Ovary (tissue), 9 donors: ENCODE measurements around the gene YAP1. TPM values are rescaled to one million over a fixed set of nuclear protein-coding genes. Genes with fewer than 3 reads are reported as not detected.

Source experiments
- DNase-seq, 5 donors: peaks; one replicate each; pipeline ENCODE4 v3.0.0-alpha.2; 2019 to 2020
- H3K27ac ChIP-seq, 2 donors: fragments of 200-600 bp; one replicate each; pipeline versions ENCODE4 v1.5.1 to v1.8.0; 2019 to 2022
- H3K27me3 ChIP-seq: fragments of 200-600 bp; one replicate; pipeline ENCODE4 v1.8.0; 2022
- H3K36me3 ChIP-seq: fragments of 200-600 bp; sonication (generic); one replicate; pipeline ENCODE4 v1.5.1; 2019
- H3K4me1 ChIP-seq: one replicate; pipeline ENCODE4 v1.8.1; 2013; ENCODE audit warnings: mild to moderate bottlenecking, moderate library complexity; ENCODE audit not compliant: insufficient read depth
- H3K4me3 ChIP-seq: fragments of 200-600 bp; sonication (generic); one replicate; pipeline ENCODE4 v1.5.1; 2017
- H3K9me3 ChIP-seq, 2 donors: fragments of 200-600 bp in 1 of 2; sonication (generic) in 1 of 2; one replicate each; pipeline versions ENCODE4 v1.5.1 to v1.8.1; 2013 to 2019; ENCODE audit warnings: mild to moderate bottlenecking in 1 of 2, moderate library complexity in 1 of 2
- EP300 ChIP-seq: sonication (generic); formaldehyde crosslinking; IDR thresholded peaks from one replicate; pipeline ENCODE4 v1.6.1; 2017; ENCODE audit warnings: antibody characterized with exemption
- POLR2A ChIP-seq: fragments of 450-650 bp; IDR thresholded peaks from one replicate; pipeline ENCODE4 v1.6.1; 2017; ENCODE audit warnings: antibody characterized with exemption, mild to moderate bottlenecking, moderate library complexity
- WGBS, 3 donors: extraction: QIAGEN DNeasy Blood & Tissue Kit in 1 of 3; methylation state at CpG; one replicate each; pipeline versions ENCODE4 v1.1.5 to v1.1.7; 2013 to 2017; 5-methylcytosine and 5-hydroxymethylcytosine counted together
- intact Hi-C, 4 donors: fragments of 100-400 bp; cut with DNase I; formaldehyde crosslinking; loops; one replicate each; pipeline versions ENCODE4 v1.11.0 to v1.15.1; 2022 to 2023
- polyA plus RNA-seq, 2 donors: library from polyadenylated mRNA; stranded (reverse); fragments of 200-250 nt in 1 of 2; fragments of 350-450 nt in 1 of 2; fragmentation: Illumina TruSeq in 1 of 2; extraction: RNeasy Lipid Tissue Mini Kit (QIAGEN cat#74804) in 1 of 2; gene quantifications; one replicate each; pipeline ENCODE4 v1.2.3, GENCODE V29; 2013 to 2014
- total RNA-seq, 7 donors: library from RNA; depleted of rRNA in 2 of 7; stranded (reverse); fragments of >200 nt in 2 of 7; fragmentation: NEBNext Ultra II Directional in 3 of 7; extraction: Animal tissue kit (Norgen Biotek cat#: 25700) in 3 of 7; gene quantifications; one replicate each; pipeline versions ENCODE4 v1.1.0 to v1.2.4, GENCODE V29; 2016 to 2023
- TF ChIP-seq, protein P1 (sequence below), 3 donors: fragments of 450-650 bp in 2 of 3; fragments of 200-600 bp in 1 of 3; IDR thresholded peaks; one replicate each; pipeline versions ENCODE4 v1.5.1 to v1.8.0; 2016 to 2022; ENCODE audit warnings: antibody characterized with exemption in 3 of 3, mild to moderate bottlenecking in 1 of 3
- donor health status: DM: no; HTN: no; CAD: no; lungs with moderate emphysema.
- donor health status: DM: no; HTN: no; CAD: no.
- donor health status: Bipolar disorder and iron deficiency.
- donor health status: DM: yes; HTN: yes; CAD: no.
- donor health status: DM: no; HTN: no; CAD: no.
- donor health status: DM: yes; HTN: yes; CAD: no.

Gene YAP1
- total and polyA plus RNA-seq, 9 donors, result 70.3 to 184 (median 147) TPM

DNA sequence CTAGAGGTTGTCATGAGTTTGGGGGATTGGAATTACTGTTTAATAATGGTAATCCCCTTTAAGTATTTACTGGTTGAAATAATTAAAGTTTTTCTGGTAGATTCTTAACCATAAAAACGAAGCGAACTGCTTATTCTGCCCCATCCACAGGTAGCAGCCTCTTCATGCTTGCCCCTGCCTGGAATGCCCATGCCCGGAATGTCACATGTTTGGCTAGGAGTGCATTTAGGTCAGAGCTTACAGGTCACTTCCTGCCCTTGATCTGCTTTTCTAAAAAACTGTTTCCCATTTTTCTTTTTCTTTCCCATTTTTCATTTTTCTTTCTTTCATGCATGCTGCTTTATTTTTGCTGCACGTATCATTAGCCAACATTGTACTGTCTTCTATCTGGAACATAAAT is 69.1 kb downstream of the YAP1 start:
- Histone ChIP-seq H3K9me3 (no peaks in the 10 kb centered on the region), H3K4me3 (no peak overlapping the region), H3K36me3 (no peaks in the 10 kb centered on the region), H3K27me3 (no peaks in the 10 kb centered on the region), H3K27ac (no peak overlapping the region), H3K4me1 (peaks cover 3% of the 10 kb centered on the region)
- no peak for DNase-seq
- WGBS, 3 donors, result 74 to 89% (median 80%) methylated on average over 4 of the region's 4 CpGs
- intact Hi-C loops, result loop anchor here in 2 of 4 donors (2.0 to 10.0 kb wide), 2 partner anchors 65 to 69 kb away; partner anchors contain the start of gene YAP1 (in 2 of the 2)
- TF ChIP-seq, protein P1, sequence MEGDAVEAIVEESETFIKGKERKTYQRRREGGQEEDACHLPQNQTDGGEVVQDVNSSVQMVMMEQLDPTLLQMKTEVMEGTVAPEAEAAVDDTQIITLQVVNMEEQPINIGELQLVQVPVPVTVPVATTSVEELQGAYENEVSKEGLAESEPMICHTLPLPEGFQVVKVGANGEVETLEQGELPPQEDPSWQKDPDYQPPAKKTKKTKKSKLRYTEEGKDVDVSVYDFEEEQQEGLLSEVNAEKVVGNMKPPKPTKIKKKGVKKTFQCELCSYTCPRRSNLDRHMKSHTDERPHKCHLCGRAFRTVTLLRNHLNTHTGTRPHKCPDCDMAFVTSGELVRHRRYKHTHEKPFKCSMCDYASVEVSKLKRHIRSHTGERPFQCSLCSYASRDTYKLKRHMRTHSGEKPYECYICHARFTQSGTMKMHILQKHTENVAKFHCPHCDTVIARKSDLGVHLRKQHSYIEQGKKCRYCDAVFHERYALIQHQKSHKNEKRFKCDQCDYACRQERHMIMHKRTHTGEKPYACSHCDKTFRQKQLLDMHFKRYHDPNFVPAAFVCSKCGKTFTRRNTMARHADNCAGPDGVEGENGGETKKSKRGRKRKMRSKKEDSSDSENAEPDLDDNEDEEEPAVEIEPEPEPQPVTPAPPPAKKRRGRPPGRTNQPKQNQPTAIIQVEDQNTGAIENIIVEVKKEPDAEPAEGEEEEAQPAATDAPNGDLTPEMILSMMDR (IDR thresholded peaks at IDR 0.05), result no peak
- TF ChIP-seq EP300 (no peak), POLR2A (no peak)

DNA sequence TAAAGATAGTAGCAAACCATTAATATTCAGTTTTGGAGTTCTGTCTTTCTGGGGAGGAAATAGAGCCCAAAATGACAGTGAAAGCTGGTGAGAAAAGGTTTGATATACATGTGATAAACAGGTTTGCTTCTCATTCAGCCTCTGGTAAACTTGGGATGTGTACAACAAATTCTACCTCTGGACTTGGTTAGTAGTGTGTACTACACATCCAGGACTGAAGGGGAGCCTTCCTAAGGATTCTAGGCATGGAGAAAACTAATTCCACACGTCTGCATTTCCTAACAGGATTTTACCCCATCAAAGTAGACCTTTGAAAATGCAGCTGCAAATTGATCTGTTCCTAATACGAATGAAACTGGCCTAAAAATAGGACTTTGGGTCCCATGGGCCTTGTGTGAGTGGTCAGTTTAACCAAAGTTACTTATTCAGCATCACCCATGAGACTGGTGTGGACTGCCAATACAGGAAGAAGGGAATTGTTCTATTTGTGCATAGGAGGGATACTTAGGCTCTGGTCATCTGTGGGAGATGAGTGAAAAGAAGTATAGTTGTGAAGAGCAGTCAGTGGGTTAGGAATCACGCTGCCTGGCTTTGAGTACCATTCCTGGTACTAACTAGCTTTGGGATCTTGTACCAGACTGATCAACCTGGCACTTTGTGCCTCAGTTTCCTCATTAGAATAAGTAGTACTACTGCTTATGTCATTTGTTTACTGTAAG is 74.2 kb downstream of the YAP1 start:
- Histone ChIP-seq H3K36me3 (no peaks in the 10 kb centered on the region), H3K9me3 (no peaks in the 10 kb centered on the region), H3K27ac (peak overlapping the region in 1 of 2 donors; percentile 45), H3K4me1 (peaks cover 6% of the 10 kb centered on the region), H3K27me3 (no peaks in the 10 kb centered on the region), H3K4me3 (no peak overlapping the region)
- DNase-seq, result no peak
- TF ChIP-seq POLR2A (no peak), EP300 (no peak)
- TF ChIP-seq, protein P1 (IDR thresholded peaks at IDR 0.05), result no peak
- WGBS, 3 donors, result 72 to 80% (median 77%) methylated on average over 3 of the region's 3 CpGs
- intact Hi-C loops, result no loop called here

DNA sequence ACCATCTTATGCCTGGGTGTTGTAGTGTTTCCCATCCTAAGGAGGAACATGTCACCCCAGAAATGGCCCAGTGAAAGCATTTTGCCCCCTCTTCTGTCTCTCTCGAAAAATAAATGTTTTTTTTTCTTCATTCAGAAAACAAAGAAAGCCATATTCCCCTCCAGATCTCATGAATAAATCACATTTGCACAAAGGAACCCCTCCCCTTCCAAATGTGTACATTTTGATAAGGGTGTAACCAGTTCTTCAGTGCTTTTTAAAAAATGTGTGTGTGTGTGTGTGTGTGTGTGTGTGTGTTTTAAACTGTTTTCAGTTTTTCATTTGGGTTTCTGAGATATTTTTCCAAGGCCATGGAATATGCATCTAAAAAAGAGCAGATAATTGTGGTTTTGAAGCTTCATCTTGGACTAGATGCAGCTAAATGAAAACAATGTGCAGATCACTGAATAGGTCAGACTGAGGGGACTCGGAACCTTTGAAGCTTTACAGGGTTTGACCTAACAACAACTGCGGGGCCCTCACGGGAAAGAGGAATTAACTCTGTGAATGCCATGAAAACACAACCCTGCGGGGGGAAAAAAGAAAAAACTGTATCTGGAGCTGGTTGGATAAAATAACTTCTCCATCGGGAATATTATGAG is 76.4 kb downstream of the YAP1 start:
- 6 to 12% (median 8%) methylated on average over 6 of the region's 6 CpGs for WGBS, 3 donors
- intact Hi-C loops, result no loop called here
- no peaks in the 10 kb centered on the region for H3K27me3 ChIP-seq

DNA sequence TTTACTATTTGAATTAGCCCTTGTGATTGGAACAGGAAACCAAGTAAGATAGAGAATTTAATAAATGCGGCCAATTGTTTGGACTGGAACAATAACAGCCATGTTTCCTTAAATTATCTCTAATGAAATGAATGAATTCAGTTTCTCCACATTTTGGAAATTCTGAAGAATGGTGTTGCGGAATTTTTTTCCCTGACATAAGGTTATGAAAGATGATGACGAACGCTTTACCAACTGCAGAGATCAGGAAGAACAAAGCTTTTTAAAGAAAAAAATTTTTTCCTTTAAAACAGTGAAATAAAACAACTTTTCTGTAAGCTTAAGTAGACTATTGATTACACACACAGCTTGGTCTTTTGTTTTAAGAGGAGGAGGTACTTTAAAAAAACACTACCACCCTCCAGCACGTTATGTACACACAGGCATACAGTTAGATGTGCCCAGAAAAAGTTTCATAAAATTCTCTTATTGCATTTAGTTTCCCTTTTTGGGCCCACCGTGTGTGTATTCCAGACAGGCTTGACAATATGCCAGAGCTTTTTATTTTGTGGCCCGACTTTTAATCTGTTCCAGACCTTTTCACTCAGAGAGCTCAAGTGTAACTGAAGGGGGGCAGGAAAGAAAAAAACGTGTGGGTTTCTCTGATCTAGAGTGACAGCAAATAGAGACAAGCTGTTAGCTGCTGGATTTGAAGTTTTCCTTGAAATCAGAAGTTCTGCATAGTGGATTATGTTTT is 77.3 kb downstream of the YAP1 start:
- Histone ChIP-seq H3K27ac (peak overlapping the region in 1 of 2 donors; percentile 60), H3K36me3 (no peaks in the 10 kb centered on the region), H3K4me1 (peaks cover 4% of the 10 kb centered on the region), H3K27me3 (no peaks in the 10 kb centered on the region), H3K4me3 (no peak overlapping the region), H3K9me3 (no peaks in the 10 kb centered on the region)
- TF ChIP-seq, protein P1 (IDR thresholded peaks at IDR 0.05), result no peak
- TF ChIP-seq POLR2A, result no peak
- DNase-seq, result no peak
- intact Hi-C loops, result no loop called here
- 13 to 20% (median 16%) methylated on average over 8 of the region's 8 CpGs for WGBS, 3 donors

More for the DNA sequence above, 76.4 kb downstream of the YAP1 start:
- DNase-seq, result peak in 2 of 5 donors; percentile 38 to 39
- no peaks in the 10 kb centered on the region for H3K9me3 ChIP-seq
- TF ChIP-seq, protein P1 (IDR thresholded peaks at IDR 0.05), result no peak
- TF ChIP-seq EP300 (no peak), POLR2A (no peak)
- H3K27ac ChIP-seq, result peak overlapping the region; percentile 27 to 60
- H3K4me1 ChIP-seq, result peaks cover 6% of the 10 kb centered on the region
- no peaks in the 10 kb centered on the region for H3K36me3 ChIP-seq
- no peak overlapping the region for H3K4me3 ChIP-seq
